GM12878 (cell line): ENCODE data around the gene ALG2. TPM values are rescaled to one million over a fixed set of nuclear protein-coding genes. Genes with fewer than 3 reads are reported as not detected.
A peak's percentile ranks its signal among the peaks of the same experiment; 100 is the strongest.

Source experiments
- ASH2L ChIP-seq: fragments of 300-600, 200-600 bp; sonication (generic); IDR thresholded peaks from 2 replicates; pipeline ENCODE4 v1.6.1; 2017; ENCODE audit warnings: low read depth, mild to moderate bottlenecking, borderline replicate concordance
- CBFB ChIP-seq: IDR thresholded peaks from 2 replicates; pipeline ENCODE4 v1.6.1; 2016; ENCODE audit warnings: antibody characterized with exemption, low read depth
- EED ChIP-seq: sonication (generic); IDR thresholded peaks from 2 replicates; pipeline ENCODE4 v1.6.1; 2016; ENCODE audit warnings: antibody characterized with exemption, low read depth
- FOXM1 ChIP-seq: IDR thresholded peaks from 2 replicates; pipeline ENCODE4 v1.6.1; 2012; ENCODE audit warnings: low read depth, mild to moderate bottlenecking, inconsistent platforms, low read length, moderate library complexity
- GATAD2B ChIP-seq: fragments of 450-650 bp; conservative IDR thresholded peaks from 2 replicates; pipeline ENCODE4 v1.6.1; 2017; ENCODE audit warnings: low read depth, mild to moderate bottlenecking, moderate library complexity
- HDGF ChIP-seq: fragments of 450-650 bp; IDR thresholded peaks from 2 replicates; pipeline ENCODE4 v1.6.1; 2016; ENCODE audit warnings: antibody characterized with exemption
- IRF4 ChIP-seq: IDR thresholded peaks from 2 replicates; pipeline ENCODE4 v1.6.1; 2011; ENCODE audit warnings: low read depth, low read length
- POLR2AphosphoS5 ChIP-seq: IDR thresholded peaks from 2 replicates; pipeline ENCODE4 v1.6.1; 2011; ENCODE audit warnings: mild to moderate bottlenecking, low read length, inconsistent platforms
- POU2F2 ChIP-seq: IDR thresholded peaks from 3 replicates; pipeline ENCODE4 v1.6.1; 2011; ENCODE audit warnings: low read depth, mild to moderate bottlenecking, low read length, borderline replicate concordance
- RELA ChIP-seq: fragments of 450-650 bp; IDR thresholded peaks from 2 replicates; pipeline ENCODE4 v1.8.0; 2014; ENCODE audit warnings: borderline replicate concordance; ENCODE audit not compliant: partially characterized antibody
- SMC3 ChIP-seq: IDR thresholded peaks from 2 replicates; pipeline ENCODE4 v1.6.1; 2011; ENCODE audit warnings: low read length, improper control_type of control experiment, borderline replicate concordance
- ZNF24 ChIP-seq: fragments of 450-650 bp; IDR thresholded peaks from 2 replicates; pipeline ENCODE4 v1.6.1; 2017; ENCODE audit warnings: antibody characterized with exemption, mild to moderate bottlenecking
- polyA plus RNA-seq, 11 experiments: library from polyadenylated mRNA; depleted of rRNA in 4 of 11; unstranded in 6 of 11; stranded (reverse) in 5 of 11; fragments of >200 nt; fragmentation: Nextera tagmentation in 4 of 11; fragmentation: Illumina TruSeq in 1 of 11; extraction: Ambion mirVana in 4 of 11; extraction: Trizol in 1 of 11; gene quantifications; 1 replicate in 1 of 11; 2 replicates in 10 of 11; pipeline versions ENCODE4 v1.2.1 to v1.2.3, GENCODE V29; 2011 to 2016; ENCODE audit warnings: inconsistent platforms in 2 of 11, missing spikeins in 2 of 11, low read depth in 1 of 11
- total RNA-seq, 4 experiments: library from RNA; depleted of rRNA in 3 of 4; stranded (reverse); fragments of >200 nt in 3 of 4; fragmentation: Illumina TruSeq in 1 of 4; extraction: Trizol in 1 of 4; gene quantifications; 2 replicates each; pipeline versions ENCODE4 v1.2.1 to v1.2.3, GENCODE V29; 2013 to 2021
- TF ChIP-seq, protein P1 (sequence below): fragments of 450-650 bp; IDR thresholded peaks from 2 replicates; pipeline ENCODE4 v1.6.1; 2017; ENCODE audit warnings: mild to moderate bottlenecking, moderate library complexity

Gene ALG2
- total and polyA plus RNA-seq, 10 of the 15 experiments (the other 5 are each of a cell fraction or from before 2014, with no cell fraction given), result 8.8 to 52.5 (median 38.6) TPM

DNA sequence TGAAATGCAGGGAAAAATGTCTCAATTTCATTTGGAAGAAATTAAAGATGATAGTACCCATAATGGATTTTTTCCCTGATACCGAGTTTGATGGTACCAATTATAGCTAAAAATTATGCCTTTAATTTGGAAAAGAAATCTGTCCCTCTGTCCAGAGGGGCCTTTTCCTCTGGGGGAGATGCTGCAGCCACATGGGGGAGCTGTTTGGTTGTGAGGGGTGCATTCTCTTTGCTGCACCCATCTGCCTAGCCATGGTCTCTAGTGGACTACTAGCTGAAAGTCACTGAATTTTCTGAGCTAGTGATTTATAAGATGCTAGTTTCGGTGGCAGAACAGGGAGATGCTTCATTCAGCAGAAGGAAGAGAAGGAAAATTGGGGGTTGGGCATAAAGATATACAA, 10.0 kb upstream of the ALG2 start (continued):
- TF ChIP-seq POU2F2, result no peak
- TF ChIP-seq ZNF24, result peak; percentile 48; the same call in 1 of the 2 replicates
- no peak for TF ChIP-seq ASH2L
- TF ChIP-seq GATAD2B, result no peak
- TF ChIP-seq EED, result 0 out of 2 replicates have a peak, but pooled peaks have one; percentile 22
- TF ChIP-seq, protein P1, sequence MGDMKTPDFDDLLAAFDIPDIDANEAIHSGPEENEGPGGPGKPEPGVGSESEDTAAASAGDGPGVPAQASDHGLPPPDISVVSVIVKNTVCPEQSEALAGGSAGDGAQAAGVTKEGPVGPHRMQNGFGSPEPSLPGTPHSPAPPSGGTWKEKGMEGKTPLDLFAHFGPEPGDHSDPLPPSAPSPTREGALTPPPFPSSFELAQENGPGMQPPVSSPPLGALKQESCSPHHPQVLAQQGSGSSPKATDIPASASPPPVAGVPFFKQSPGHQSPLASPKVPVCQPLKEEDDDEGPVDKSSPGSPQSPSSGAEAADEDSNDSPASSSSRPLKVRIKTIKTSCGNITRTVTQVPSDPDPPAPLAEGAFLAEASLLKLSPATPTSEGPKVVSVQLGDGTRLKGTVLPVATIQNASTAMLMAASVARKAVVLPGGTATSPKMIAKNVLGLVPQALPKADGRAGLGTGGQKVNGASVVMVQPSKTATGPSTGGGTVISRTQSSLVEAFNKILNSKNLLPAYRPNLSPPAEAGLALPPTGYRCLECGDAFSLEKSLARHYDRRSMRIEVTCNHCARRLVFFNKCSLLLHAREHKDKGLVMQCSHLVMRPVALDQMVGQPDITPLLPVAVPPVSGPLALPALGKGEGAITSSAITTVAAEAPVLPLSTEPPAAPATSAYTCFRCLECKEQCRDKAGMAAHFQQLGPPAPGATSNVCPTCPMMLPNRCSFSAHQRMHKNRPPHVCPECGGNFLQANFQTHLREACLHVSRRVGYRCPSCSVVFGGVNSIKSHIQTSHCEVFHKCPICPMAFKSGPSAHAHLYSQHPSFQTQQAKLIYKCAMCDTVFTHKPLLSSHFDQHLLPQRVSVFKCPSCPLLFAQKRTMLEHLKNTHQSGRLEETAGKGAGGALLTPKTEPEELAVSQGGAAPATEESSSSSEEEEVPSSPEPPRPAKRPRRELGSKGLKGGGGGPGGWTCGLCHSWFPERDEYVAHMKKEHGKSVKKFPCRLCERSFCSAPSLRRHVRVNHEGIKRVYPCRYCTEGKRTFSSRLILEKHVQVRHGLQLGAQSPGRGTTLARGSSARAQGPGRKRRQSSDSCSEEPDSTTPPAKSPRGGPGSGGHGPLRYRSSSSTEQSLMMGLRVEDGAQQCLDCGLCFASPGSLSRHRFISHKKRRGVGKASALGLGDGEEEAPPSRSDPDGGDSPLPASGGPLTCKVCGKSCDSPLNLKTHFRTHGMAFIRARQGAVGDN, result peak; percentile 21; the same call in 1 of the 2 replicates
- 0 out of 2 replicates have a peak, but pooled peaks have one; percentile 15 for TF ChIP-seq IRF4
- TF ChIP-seq FOXM1, result 0 out of 2 replicates have a peak, but pooled peaks have one; percentile 21
- TF ChIP-seq POLR2AphosphoS5, result peak; percentile 71
- no peak for TF ChIP-seq RELA
- TF ChIP-seq CBFB, result no peak
- peak; percentile 81; the same call in 1 of the 2 replicates for TF ChIP-seq SMC3
- TF ChIP-seq HDGF, result 0 out of 2 replicates have a peak, but pooled peaks have one; percentile 45
